ENCODE measurements around the gene CCDC87.
"Not testable (repeated sequence)": the region's sequence is repeated elsewhere in the genome, so short reads cannot be mapped to it uniquely, and the experiment has no call there.

Gene CCDC87

GRCh38 chr11:66616379-66617154, 23.7 kb upstream of the CCDC87 start, which contains the start of gene RBM14:
TSS of gene RBM14 (plus strand) at chr11:66616630. CDS start at chr11:66616721, 91 bp downstream.
- DNase-seq, result peak; percentile 100

- DNase-seq, result no peak
These were observed 21.2 kb upstream of the CCDC87 start for GRCh38 chr11:66614073-66614472.

GRCh38 chr11:66612458-66612857, 19.6 kb upstream of the CCDC87 start:
- DNase-seq, result no peak

- DNase-seq, result no peak
These were observed 17.1 kb upstream of the CCDC87 start for GRCh38 chr11:66609721-66610617.

- no peak for DNase-seq
These were observed 14.4 kb upstream of the CCDC87 start for GRCh38 chr11:66607126-66607834.

GRCh38 chr11:66606608-66607007, 13.7 kb upstream of the CCDC87 start:
- DNase-seq, result not testable (repeated sequence)

GRCh38 chr11:66604155-66604554, 11.3 kb upstream of the CCDC87 start:
- no peak for DNase-seq

GRCh38 chr11:66603072-66603471, 10.2 kb upstream of the CCDC87 start:
- DNase-seq, result no peak

- DNase-seq, result no peak
These were observed 7.9 kb upstream of the CCDC87 start for GRCh38 chr11:66600631-66601233.

- DNase-seq, result no peak
These were observed 7.4 kb upstream of the CCDC87 start for GRCh38 chr11:66600219-66600618.

GRCh38 chr11:66598993-66599392, 6.1 kb upstream of the CCDC87 start:
- no peak for DNase-seq

GRCh38 chr11:66595245-66595904, 2.5 kb upstream of the CCDC87 start:
- DNase-seq, result no peak

- no peak for DNase-seq
These were observed 787 bp upstream of the CCDC87 start for GRCh38 chr11:66593650-66594049.

GRCh38 chr11:66593303-66593635, 406 bp upstream of the CCDC87 start:
- no peak for DNase-seq

- no peak for DNase-seq
These were observed 1.7 kb downstream of the CCDC87 start for GRCh38 chr11:66591175-66591574.

GRCh38 chr11:66589996-66590675, 2.7 kb downstream of the CCDC87 start:
- no peak for DNase-seq

GRCh38 chr11:66589315-66589714, 3.5 kb downstream of the CCDC87 start:
- DNase-seq, result not testable (repeated sequence)

- DNase-seq, result no peak
These were observed 6.7 kb downstream of the CCDC87 start for GRCh38 chr11:66586136-66586535.

- not testable (repeated sequence) for DNase-seq
These were observed 7.4 kb downstream of the CCDC87 start for GRCh38 chr11:66585447-66585846.

GRCh38 chr11:66582565-66583147, 10.2 kb downstream of the CCDC87 start:
- DNase-seq, result not testable (repeated sequence)

- DNase-seq, result no peak
These were observed 11.6 kb downstream of the CCDC87 start for GRCh38 chr11:66581261-66581660.
